ENCODE measurements around the gene ZNF793.

The ZNF793 gene

GRCh38 chr19:37511186-37511585 lies 4.4 kb downstream of the ZNF793 start:
- no peak for DNase-seq (ENCODE audit: extremely low spot score)
- ChIA-PET CTCF (no interaction called here), POLR2A (no interaction called here)
- no peak for TF ChIP-seq CTCF (IDR thresholded peaks at IDR 0.05; ENCODE audit: control extremely low read depth, extremely low read depth, low read depth, missing control alignments)

GRCh38 chr19:37511821-37512220 lies 5.1 kb downstream of the ZNF793 start:
- POLR2A ChIA-PET, result no interaction called here
- TF ChIP-seq CTCF (IDR thresholded peaks at IDR 0.05; ENCODE audit: control extremely low read depth, extremely low read depth, low read depth, missing control alignments), result no peak
- DNase-seq (ENCODE audit: extremely low spot score), result no peak
- CTCF ChIA-PET, result no interaction called here

GRCh38 chr19:37513397-37513796 lies 6.7 kb downstream of the ZNF793 start:
- POLR2A ChIA-PET, result no interaction called here
- DNase-seq (ENCODE audit: extremely low spot score), result no peak
- CTCF ChIA-PET, result no interaction called here
- no peak for TF ChIP-seq CTCF (IDR thresholded peaks at IDR 0.05; ENCODE audit: control extremely low read depth, extremely low read depth, low read depth, missing control alignments)

- ChIA-PET POLR2A (no interaction called here), CTCF (no interaction called here)
- no peak for DNase-seq (ENCODE audit: extremely low spot score)
- TF ChIP-seq CTCF (IDR thresholded peaks at IDR 0.05; ENCODE audit: control extremely low read depth, extremely low read depth, low read depth, missing control alignments), result no peak
Measured at GRCh38 chr19:37519890-37520289, 13.2 kb downstream of the ZNF793 start.

GRCh38 chr19:37537391-37537947 lies 30.7 kb downstream of the ZNF793 start:
- DNase-seq (ENCODE audit: extremely low spot score), result no peak
- ChIA-PET CTCF (no interaction called here), POLR2A (no interaction called here)
- no peak for TF ChIP-seq CTCF (IDR thresholded peaks at IDR 0.05; ENCODE audit: control extremely low read depth, extremely low read depth, low read depth, missing control alignments)

- DNase-seq (ENCODE audit: extremely low spot score), result peak; percentile 91
- peak; percentile 50 for TF ChIP-seq CTCF (IDR thresholded peaks at IDR 0.05; ENCODE audit: control extremely low read depth, extremely low read depth, low read depth, missing control alignments)
- ChIA-PET CTCF (interaction anchor here (0.7 to 1.8 kb wide), 6 partner anchors 15 to 377 kb away, joined by 3 to 8 read pairs (median 4); partner anchors contain the start of gene ZNF569), POLR2A (no interaction called here)
Measured at GRCh38 chr19:37551129-37551993, 44.6 kb downstream of the ZNF793 start.

Measured in GM10248 (cell line).